KMS-11 (cell line): ENCODE data around the gene BBOX1.
"Not testable (repeated sequence)": the region's sequence is repeated elsewhere in the genome, so short reads cannot be mapped to it uniquely, and the experiment has no call there.

Source experiments
- H2AFZ ChIP-seq: fragments of 200-600 bp; sonication (generic); 2 replicates; pipeline ENCODE4 v1.6.1; 2016; ENCODE audit warnings: antibody characterized with exemption, mixed run types, low read depth
- H3K27ac ChIP-seq: fragments of 200-600 bp; sonication (generic); 2 replicates; pipeline ENCODE4 v1.6.1; 2016; ENCODE audit warnings: mild to moderate bottlenecking, mixed run types
- H3K27me3 ChIP-seq: fragments of 200-600 bp; sonication (generic); 2 replicates; pipeline ENCODE4 v1.6.1; 2017; ENCODE audit warnings: mild to moderate bottlenecking, low read depth, mixed run types, moderate library complexity; ENCODE audit not compliant: insufficient read depth
- H3K36me3 ChIP-seq: fragments of 200-600 bp; sonication (generic); 2 replicates; pipeline ENCODE4 v1.6.1; 2017; ENCODE audit warnings: mild to moderate bottlenecking, mixed run types; ENCODE audit not compliant: insufficient read depth
- H3K4me1 ChIP-seq: fragments of 200-600 bp; sonication (generic); 2 replicates; pipeline ENCODE4 v1.6.1; 2016; ENCODE audit warnings: mild to moderate bottlenecking, low read depth, mixed run types; ENCODE audit not compliant: poor library complexity, severe bottlenecking
- H3K4me2 ChIP-seq: fragments of 200-600 bp; sonication (generic); 2 replicates; pipeline ENCODE4 v1.7.0; 2016; ENCODE audit warnings: mild to moderate bottlenecking, mixed run types
- H3K4me3 ChIP-seq: fragments of 200-600 bp; sonication (generic); IDR thresholded peaks from 2 replicates; pipeline ENCODE4 v1.6.1; 2017; ENCODE audit warnings: low read depth, low read length, mixed read lengths; ENCODE audit not compliant: insufficient read depth
- H3K79me2 ChIP-seq: fragments of 200-600 bp; sonication (generic); 2 replicates; pipeline ENCODE4 v1.6.1; 2016; ENCODE audit warnings: low read depth, mixed run types; ENCODE audit not compliant: insufficient read depth
- H3K9ac ChIP-seq: fragments of 200-600 bp; sonication (generic); 2 replicates; pipeline ENCODE4 v1.6.1; 2016; ENCODE audit warnings: mild to moderate bottlenecking, mixed run types
- H4K20me1 ChIP-seq: fragments of 200-600 bp; sonication (generic); 2 replicates; pipeline ENCODE4 v1.6.1; 2016; ENCODE audit warnings: mild to moderate bottlenecking, mixed run types; ENCODE audit not compliant: insufficient read depth
- TF ChIP-seq, protein P1 (sequence below): fragments of 200-600 bp; sonication (generic); conservative IDR thresholded peaks from 2 replicates; pipeline ENCODE4 v1.6.1; 2017; ENCODE audit warnings: low read depth, mild to moderate bottlenecking, antibody characterized with exemption, low read length, moderate library complexity, mixed read lengths

The BBOX1 gene

DNA sequence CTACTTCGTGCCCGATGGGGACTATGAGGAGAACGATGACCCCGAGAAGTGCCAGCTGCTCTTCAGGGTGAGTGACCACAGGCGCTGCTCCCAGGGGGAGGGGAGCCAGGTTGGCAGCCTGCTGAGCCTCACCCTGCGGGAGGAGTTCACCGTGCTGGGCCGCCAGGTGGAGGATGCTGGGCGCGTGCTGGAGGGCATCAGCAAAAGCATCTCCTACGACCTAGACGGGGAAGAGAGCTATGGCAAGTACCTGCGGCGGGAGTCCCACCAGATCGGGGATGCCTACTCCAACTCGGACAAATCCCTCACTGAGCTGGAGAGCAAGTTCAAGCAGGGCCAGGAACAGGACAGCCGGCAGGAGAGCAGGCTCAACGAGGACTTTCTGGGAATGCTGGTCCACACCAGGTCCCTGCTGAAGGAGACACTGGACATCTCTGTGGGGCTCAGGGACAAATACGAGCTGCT lies 46.0 kb upstream of the BBOX1 start:
- no peaks in the 10 kb centered on the region for H3K27me3 ChIP-seq
- H3K36me3 ChIP-seq: no peaks in the 10 kb centered on the region
- peaks cover 18% of the 10 kb centered on the region for H3K4me1 ChIP-seq
- TF ChIP-seq, protein P1, sequence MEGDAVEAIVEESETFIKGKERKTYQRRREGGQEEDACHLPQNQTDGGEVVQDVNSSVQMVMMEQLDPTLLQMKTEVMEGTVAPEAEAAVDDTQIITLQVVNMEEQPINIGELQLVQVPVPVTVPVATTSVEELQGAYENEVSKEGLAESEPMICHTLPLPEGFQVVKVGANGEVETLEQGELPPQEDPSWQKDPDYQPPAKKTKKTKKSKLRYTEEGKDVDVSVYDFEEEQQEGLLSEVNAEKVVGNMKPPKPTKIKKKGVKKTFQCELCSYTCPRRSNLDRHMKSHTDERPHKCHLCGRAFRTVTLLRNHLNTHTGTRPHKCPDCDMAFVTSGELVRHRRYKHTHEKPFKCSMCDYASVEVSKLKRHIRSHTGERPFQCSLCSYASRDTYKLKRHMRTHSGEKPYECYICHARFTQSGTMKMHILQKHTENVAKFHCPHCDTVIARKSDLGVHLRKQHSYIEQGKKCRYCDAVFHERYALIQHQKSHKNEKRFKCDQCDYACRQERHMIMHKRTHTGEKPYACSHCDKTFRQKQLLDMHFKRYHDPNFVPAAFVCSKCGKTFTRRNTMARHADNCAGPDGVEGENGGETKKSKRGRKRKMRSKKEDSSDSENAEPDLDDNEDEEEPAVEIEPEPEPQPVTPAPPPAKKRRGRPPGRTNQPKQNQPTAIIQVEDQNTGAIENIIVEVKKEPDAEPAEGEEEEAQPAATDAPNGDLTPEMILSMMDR: no peak
- H3K79me2 ChIP-seq: no peaks in the 10 kb centered on the region
- H3K4me3 ChIP-seq: no peak overlapping the region
- no peak overlapping the region for H3K4me2 ChIP-seq
- H2AFZ ChIP-seq: no peak overlapping the region
- no peak overlapping the region for H3K27ac ChIP-seq
- H4K20me1 ChIP-seq: no peaks in the 10 kb centered on the region
- no peak overlapping the region for H3K9ac ChIP-seq

DNA sequence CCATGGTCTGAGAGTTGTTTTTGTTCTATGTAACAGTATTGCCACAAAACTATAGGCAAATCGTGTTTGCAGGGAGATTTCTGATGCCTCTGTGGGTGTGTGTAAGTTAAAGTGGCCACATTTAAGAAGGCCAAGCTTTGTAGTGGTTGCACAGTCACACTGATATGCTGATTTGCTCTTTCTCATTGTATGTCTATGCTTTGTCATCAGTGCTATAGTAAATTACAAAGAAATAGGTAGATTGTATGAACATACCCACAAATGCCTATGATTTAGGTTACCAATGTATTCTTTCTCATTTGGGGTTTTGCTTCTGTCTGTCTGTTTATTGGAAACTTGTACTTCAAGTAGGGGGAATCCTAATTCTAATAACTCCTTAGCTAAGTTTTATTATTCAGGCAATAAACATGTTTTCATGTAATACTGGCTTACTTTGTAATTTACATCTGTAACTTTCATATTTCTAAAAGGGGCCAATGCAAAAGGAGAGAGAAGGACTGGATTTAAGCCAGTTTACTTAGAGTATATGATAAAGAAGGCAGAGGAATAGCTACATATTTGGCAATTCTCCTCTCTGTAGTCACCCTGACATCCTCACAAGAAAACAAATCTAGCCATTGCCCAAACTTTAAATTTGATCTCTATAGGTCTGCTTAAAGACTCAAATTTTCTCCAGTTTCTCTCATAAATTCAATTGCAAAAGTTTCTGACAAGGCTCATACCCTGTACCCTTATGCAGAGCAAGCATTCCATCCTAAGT lies 44.7 kb upstream of the BBOX1 start:
- no peak overlapping the region for H2AFZ ChIP-seq
- H3K4me3 ChIP-seq: no peak overlapping the region

DNA sequence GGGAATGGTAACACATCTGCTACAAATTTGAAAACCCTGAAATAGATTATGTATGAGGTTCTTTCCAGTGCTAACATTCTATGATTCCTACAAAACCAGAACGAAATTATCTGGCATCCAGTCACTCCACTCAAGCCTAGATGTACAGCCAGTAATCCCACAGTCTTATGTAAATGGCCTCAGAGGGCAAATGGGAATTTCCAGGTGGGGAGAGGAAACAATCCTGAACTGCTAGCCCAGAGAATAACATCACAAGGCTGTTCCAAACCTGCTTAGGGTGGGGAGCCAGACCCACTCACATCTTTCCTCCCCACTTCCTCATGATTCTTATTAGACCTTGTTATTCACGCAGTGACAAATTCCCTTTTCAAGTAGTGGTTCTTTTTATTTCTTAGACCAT lies 43.2 kb upstream of the BBOX1 start:
- Histone ChIP-seq H2AFZ (no peak overlapping the region), H4K20me1 (no peaks in the 10 kb centered on the region), H3K27me3 (no peaks in the 10 kb centered on the region), H3K4me3 (no peak overlapping the region), H3K4me1 (peaks cover 8% of the 10 kb centered on the region), H3K27ac (no peak overlapping the region), H3K4me2 (no peak overlapping the region), H3K9ac (no peak overlapping the region), H3K79me2 (no peaks in the 10 kb centered on the region), H3K36me3 (no peaks in the 10 kb centered on the region)
- TF ChIP-seq, protein P1: no peak

More for the DNA sequence above, 44.7 kb upstream of the BBOX1 start:
- no peak overlapping the region for H3K9ac ChIP-seq
- H4K20me1 ChIP-seq: no peaks in the 10 kb centered on the region
- H3K4me1 ChIP-seq: peaks cover 18% of the 10 kb centered on the region
- no peaks in the 10 kb centered on the region for H3K36me3 ChIP-seq
- no peak overlapping the region for H3K27ac ChIP-seq
- TF ChIP-seq, protein P1: no peak
- H3K4me2 ChIP-seq: no peak overlapping the region
- H3K27me3 ChIP-seq: no peaks in the 10 kb centered on the region
- no peaks in the 10 kb centered on the region for H3K79me2 ChIP-seq

DNA sequence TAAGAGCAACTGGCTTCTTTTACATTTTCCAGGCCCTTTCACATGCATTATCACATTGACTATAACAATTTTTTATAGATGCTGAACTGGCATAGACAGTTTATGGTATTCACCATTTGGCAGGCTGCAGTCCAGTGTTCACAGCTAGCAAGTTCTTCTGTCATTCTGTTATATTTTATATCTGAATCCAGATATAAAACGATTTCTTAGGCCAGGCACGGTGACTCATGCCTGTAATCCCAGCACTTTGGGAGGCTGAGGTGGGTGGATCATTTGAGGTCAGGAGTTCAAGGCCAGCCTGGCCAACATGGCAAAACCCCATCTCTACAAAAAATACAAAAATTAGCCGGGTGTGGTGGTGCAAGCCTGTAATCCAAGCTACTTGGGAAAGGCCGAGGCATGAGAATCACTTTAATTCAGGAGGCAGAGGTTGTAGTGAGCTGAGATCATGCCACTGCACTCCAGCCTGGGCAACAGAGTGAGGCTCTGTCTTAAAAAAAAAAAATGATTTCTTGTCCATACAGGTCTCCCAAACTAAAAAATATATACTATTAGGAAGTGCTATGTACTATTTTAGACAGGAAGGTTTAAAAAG lies 39.4 kb upstream of the BBOX1 start:
- not testable (repeated sequence) for H3K79me2 ChIP-seq, H3K4me3 ChIP-seq, H3K9ac ChIP-seq, H4K20me1 ChIP-seq, H3K27ac ChIP-seq, H3K36me3 ChIP-seq, H3K4me1 ChIP-seq, H3K27me3 ChIP-seq, H3K4me2 ChIP-seq, H2AFZ ChIP-seq

DNA sequence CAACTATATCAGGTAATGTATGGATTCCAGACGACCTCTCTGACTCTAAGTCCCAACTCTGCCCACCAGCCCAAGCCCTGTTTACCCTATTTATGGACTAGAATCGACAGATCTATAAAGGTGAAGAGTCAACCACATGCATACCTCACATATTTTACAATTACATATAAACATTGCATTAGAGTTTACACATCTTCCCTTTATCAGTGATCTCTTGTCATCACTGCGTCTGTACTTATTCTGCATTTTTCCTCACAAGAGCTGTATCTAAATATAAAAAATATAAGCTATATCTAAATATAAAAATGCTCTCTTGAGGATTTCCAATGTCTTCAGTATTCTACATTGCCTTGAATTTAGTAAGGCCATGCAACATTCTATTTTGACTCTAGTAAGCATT lies 38.2 kb upstream of the BBOX1 start:
- Histone ChIP-seq H3K27me3 (no peaks in the 10 kb centered on the region), H3K4me3 (no peak overlapping the region), H3K9ac (no peak overlapping the region), H3K4me2 (no peak overlapping the region), H2AFZ (no peak overlapping the region), H3K36me3 (no peaks in the 10 kb centered on the region), H3K4me1 (no peaks in the 10 kb centered on the region), H3K79me2 (no peaks in the 10 kb centered on the region), H4K20me1 (no peaks in the 10 kb centered on the region), H3K27ac (no peak overlapping the region)
- TF ChIP-seq, protein P1: no peak
